SH-SY5Y (cell line): ENCODE results near the gene CYP26A1.

Experiments used
- GATA2 ChIP-seq: IDR thresholded peaks from 2 replicates; pipeline ENCODE4 v1.6.1; 2011; ENCODE audit warnings: mild to moderate bottlenecking, low read depth, low read length
- GATA3 ChIP-seq: IDR thresholded peaks from 2 replicates; pipeline ENCODE4 v1.6.1; 2011; ENCODE audit warnings: low read depth, mild to moderate bottlenecking, low read length, moderate library complexity

GRCh38 chr10:93060887-93061593, 12.7 kb upstream of the CYP26A1 start:
- TF ChIP-seq GATA2 (no peak), GATA3 (no peak)
